ENCODE data around the gene METRN.

Gene METRN
- total RNA-seq, result 11.0 to 12.1 reads per million in 2 donors

DNA sequence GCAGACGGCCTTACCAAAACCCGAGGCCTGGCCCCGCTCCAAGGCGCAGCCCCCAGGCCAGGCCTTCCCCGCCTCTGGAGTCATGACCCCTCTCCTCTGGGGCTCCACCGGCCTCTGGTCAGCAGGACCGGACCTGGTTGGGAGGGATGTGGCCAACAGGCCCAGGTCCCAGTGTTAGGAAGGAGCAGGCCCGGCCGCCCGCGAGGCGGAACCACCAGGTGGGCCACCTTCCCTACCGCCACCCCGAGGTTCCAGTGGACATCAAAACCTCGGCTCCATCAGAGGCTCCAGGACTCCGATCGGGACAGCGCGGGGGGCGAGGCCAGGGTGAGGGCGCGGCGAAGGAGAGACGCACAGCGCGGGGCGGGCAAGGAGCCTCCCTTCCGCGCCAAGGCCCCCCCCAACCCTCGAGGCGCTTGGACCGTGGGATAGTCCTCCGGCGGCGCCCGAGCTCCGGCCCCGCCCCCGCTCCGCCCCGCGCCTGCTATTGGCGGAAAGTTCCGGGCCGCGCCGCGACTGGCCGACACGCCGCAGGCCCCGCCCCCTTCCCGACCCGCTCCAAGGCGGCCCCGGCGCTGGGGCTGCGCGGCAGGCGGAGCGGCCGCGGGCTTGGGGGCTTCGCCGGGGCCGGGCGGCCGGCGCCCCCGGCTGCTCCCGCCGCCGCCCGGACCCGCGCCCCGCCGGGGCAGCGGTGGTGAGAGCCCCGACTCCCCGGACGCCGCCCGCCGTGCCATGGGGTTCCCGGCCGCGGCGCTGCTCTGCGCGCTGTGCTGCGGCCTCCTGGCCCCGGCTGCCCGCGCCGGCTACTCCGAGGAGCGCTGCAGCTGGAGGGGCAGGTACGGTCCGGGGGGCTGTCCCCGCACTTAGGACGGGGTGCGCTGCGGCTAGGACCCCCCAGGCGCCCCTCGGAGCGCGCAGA lies at the start of gene METRN:
Gene METRN (plus strand): TSS at position 561 of the 919 bp plus-strand sequence. CDS start 172 bp downstream, at position 733.
- peak; percentile 81 for DNase-seq

GRCh38 chr16:666572-666971 lies 48.3 kb upstream of the METRN start:
- no peak for DNase-seq

DNA sequence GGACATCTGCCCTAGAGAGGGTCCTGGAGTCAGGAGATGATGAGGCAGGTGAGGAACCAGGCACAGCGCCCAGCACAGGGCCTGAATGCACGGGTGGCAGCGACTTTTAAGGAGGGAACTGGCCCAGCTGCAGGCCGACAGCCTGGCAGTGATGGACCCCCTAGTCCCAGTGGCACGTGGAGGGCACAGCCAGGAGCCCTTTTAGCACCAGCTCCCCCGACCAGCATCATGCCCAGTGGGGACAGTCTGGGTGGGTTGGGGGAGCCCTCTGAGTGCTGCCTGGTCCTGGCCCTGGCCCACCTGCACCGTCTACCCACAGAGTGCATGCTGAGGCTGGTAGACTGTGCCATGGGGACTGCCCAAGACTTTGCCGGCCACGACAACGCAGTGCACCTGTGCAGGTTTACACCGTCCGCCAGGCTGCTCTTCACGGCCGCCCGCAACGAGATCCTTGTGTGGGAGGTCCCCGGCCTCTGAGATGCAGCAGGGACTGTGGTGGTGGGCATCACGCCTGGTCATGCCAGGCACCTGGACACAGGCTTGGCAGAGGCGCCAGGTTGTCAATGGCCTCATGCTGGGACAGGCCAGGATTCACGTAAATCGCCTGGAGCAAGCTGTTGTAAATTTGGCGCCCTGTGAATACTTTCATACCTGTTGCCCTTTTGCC lies 47.7 kb upstream of the METRN start:
- DNase-seq, result no peak

DNA sequence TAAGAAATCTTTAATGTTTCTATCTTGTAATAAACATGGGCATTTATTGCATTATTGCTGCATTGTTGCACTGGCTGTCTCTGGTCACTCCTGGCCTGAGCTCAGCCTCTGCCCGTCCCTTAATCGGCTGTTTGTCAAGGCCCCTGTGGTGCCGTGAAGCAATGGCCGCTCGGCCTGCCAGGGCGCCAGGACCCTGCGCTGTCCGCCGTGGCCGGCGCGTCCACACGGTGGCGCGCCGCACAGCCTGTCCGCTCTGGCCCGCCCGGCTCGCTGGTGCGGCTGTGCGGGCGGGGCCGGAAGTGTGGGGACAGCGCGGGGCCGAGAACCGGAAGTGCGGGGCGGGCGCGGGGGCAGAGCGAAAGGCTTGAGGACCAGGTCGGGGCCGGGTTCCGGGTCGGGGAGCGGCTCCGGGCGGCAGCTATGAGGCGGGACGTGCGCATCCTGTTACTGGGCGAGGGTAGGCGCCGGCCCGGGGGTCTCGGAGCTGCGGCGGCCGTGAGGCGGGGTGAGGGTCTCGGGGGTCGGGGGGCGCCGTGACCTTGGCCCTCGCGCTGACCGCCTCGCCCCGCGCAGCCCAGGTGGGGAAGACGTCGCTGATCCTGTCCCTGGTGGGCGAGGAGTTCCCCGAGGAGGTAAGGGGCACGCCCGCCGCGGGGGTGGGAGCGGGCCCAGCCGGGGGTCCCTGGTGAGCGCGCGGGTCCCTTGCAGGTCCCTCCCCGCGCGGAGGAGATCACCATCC lies 47.0 kb upstream of the METRN start, which contains the start of gene RHOT2:
Gene RHOT2 (plus strand): TSS at position 353 of the 739 bp plus-strand sequence. CDS start 68 bp downstream, at position 421.
- peak; percentile 91 for DNase-seq

DNA sequence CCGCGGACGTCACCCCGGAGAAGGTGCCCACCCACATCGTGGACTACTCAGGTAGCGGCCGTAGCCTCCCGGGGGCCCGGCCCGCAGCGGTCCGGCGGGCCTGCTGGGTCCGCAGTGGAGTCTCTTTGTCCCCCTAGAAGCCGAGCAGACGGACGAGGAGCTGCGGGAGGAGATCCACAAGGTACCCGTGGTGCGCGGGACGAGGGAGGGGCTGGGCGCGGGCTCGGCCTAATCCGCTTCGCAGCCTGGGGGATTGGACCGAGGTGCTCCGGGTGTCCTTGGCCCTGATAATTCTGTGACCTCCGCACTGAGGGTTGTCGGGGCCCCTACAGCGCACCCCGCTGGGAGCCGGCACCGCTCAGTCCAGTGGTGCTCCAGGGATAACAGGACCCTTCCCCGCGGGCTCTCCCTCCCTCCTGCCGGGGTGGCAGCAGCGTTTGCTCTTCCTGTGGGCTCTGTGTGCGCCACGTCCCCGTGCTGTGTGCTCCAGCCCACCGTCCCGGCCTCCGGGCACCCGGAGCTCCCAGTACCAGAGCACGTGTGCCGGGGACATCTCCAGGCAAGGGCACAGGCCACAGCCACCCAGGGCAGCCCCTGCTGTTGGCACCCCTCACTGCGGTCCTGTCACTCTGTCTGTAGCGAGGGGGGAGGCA lies 46.3 kb upstream of the METRN start:
- DNase-seq, result no peak

GRCh38 chr16:669666-670065 lies 45.3 kb upstream of the METRN start:
- no peak for DNase-seq

GRCh38 chr16:670485-671352 lies 44.2 kb upstream of the METRN start:
- DNase-seq, result no peak

- no peak for DNase-seq
These were observed 43.4 kb upstream of the METRN start for GRCh38 chr16:671353-672131.

DNA sequence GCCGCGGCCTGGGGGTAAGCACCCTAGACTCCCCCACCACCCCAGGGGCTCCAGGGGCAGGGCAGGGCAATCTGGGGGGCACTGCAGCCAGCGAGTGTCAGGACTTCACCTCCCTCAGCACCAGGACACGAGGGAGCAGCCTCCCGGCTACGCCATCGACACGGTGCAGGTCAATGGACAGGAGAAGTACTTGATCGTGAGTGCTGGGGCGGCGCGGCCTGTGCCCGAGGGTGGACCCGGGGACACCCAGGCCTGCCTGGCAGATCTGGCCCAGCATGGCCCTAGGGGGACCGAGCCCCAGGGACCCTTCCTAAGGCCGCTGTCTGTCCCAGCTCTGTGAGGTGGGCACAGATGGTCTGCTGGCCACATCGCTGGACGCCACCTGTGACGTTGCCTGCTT lies 42.5 kb upstream of the METRN start:
- DNase-seq, result no peak

- DNase-seq, result no peak
These were observed 42.1 kb upstream of the METRN start for GRCh38 chr16:672851-673250.

GRCh38 chr16:673399-673991 lies 41.4 kb upstream of the METRN start:
- DNase-seq, result no peak

- DNase-seq, result no peak
These were observed 40.6 kb upstream of the METRN start for GRCh38 chr16:674214-674881.

DNA sequence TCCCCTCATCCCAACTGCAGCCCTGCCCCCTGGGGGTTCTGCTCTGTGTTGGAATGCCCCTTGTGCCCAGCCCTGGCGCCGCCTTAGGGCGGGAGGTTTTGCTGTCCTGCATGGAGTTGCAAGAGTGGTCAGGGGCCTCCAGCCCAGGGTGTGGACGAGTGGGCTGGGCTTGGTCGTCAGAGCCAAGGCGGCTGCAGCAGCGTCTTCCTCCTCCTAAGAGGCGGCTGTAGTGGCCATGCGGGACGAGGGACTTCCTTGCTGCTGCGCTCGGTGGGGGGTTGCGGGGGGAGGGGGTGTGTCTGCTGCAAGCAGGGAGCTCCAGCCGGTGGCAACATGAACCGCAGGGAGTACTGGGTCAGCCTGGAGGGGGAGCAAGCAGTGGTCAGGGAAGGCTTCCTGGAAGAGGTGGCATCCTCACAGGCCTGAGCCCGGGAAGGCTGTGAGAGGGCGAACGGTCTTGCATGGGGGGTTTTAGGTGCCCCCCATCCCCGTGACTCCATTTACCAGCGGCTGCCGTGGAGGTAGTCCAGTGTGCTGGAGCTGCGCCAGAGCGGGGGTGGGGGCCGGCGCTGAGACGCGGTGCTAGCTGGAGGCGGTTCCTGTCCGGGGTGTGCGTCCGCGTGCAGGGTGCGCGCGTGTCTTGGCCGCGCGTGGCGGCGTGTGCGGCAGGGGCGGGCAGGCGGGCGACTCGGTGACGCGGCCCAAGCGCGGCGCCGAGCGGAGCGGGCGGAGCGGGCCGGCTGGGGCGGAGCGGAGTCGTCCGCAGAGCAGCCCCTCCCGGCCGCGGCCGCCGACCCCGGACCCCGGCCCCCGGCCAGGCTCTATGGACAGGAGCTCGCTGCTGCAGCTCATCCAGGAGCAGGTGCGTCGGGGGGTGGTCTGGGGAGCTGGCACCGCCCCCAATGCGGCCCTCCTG lies 39.7 kb upstream of the METRN start, which contains the start of gene RHBDL1:
Gene RHBDL1 (plus strand): TSS at position 704 of the 916 bp plus-strand sequence. CDS start 120 bp downstream, at position 824.
- no peak for DNase-seq

- DNase-seq, result no peak
These were observed 38.9 kb upstream of the METRN start for GRCh38 chr16:675884-676564.

DNA sequence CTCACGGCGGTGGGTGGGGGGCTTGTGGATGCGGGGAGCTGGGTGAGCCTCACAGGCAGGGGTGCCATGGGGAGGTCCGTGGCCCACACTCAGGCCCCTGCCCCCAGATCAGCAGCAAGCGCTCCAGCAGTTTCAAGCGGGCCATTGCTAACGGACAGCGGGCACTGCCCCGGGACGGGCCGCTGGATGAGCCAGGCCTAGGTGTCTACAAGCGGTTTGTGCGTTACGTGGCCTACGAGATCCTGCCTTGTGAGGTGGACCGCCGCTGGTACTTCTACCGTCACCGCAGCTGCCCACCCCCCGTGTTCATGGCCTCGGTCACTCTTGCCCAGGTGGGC lies 38.4 kb upstream of the METRN start:
- DNase-seq, result no peak

DNA sequence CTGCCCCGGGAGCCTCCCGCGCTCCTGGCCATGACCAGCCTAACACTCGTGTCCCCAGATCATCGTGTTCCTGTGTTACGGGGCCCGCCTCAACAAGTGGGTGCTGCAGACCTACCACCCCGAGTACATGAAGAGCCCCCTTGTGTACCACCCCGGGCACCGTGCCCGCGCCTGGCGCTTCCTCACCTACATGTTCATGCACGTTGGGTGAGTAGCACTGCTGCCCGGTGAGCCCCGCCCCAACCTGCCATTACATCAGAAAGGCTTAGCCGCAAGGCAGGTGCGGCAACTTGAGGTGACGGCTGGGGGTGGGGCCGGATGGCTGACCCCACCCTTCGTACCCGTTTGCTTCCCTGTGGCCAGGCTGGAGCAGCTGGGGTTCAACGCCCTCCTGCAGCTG lies 38.0 kb upstream of the METRN start:
- DNase-seq, result no peak

- DNase-seq, result no peak
These were observed 37.4 kb upstream of the METRN start for GRCh38 chr16:677316-678190.
